OCI-LY3 (cell line): ENCODE measurements around the gene SHD.
A peak's percentile ranks its signal among the peaks of the same experiment; 100 is the strongest.

Experiments used
- CTCF ChIP-seq: fragments of 200-600, 300-600 bp; sonication (generic); IDR thresholded peaks from 2 replicates; pipeline ENCODE4 v1.5.1; 2014; ENCODE audit warnings: antibody characterized with exemption, low read length, low read depth
- EZH2phosphoT487 ChIP-seq: fragments of 200-600 bp; shearing (Covaris generic); IDR thresholded peaks from 2 replicates; pipeline ENCODE4 v1.6.1; 2018; ENCODE audit warnings: antibody characterized with exemption, mixed run types, low read depth

- TF ChIP-seq CTCF = peak; percentile 20; the same call in 1 of the 2 replicates
- TF ChIP-seq EZH2phosphoT487 = no peak
These were observed 22.5 kb upstream of the SHD start for GRCh38 chr19:4256563-4256962.
